ENCODE results near the gene OPCML.
A peak's percentile ranks its signal among the peaks of the same experiment; 100 is the strongest.

OPCML gene

DNA sequence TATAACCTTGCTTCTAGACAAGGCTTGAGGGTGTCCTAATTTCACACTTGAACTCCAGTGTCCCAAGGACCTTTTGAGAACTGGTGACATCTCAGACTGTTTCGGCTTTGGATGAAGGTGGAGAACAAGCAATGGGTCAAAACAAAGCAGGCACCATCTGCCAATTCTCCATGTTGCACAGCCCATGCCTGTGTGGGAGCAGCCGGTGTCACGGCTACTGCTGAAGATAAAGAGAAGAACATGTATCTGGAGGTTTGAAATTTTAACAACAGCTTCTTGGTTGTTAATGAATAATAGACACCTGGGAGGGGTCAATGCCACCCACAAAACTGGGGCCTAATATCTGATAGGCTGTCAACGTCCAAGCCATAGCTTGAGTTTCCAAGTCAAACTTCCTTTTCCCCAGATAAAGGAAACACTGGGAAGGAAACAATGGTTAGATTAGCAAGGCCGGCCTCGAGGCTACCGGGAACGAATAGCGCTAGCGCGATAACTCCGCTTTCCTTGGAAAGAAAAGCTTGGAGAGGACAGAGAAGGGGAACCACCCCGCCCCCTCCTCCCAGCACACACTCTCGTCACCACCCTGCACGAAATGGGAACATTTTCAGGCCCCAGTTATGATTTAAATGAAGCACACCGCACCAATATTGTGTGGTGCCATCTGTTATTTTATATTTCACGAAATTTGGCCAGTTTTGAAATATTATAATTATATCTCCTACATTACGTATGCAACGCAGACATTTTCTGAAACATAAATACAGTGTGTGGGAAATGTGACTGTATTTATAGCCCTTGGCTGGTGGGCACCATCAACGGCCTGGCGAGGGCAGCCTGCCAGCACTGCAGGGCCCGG, 21.8 kb upstream of the OPCML start:
- Histone ChIP-seq H3K27me3 (ENCODE audit: insufficient read depth, low read length) (no peaks in the 10 kb centered on the region), H2AFZ (ENCODE audit: low read depth, low read length) (no peak overlapping the region), H3K9me3 (ENCODE audit: low read length) (no peaks in the 10 kb centered on the region), H3K36me3 (ENCODE audit: insufficient read depth, low read length) (no peaks in the 10 kb centered on the region), H3K4me3 (ENCODE audit: low read length) (no peak overlapping the region), H3K4me1 (ENCODE audit: insufficient read depth, low read length) (peaks cover 11% of the 10 kb centered on the region)

DNA sequence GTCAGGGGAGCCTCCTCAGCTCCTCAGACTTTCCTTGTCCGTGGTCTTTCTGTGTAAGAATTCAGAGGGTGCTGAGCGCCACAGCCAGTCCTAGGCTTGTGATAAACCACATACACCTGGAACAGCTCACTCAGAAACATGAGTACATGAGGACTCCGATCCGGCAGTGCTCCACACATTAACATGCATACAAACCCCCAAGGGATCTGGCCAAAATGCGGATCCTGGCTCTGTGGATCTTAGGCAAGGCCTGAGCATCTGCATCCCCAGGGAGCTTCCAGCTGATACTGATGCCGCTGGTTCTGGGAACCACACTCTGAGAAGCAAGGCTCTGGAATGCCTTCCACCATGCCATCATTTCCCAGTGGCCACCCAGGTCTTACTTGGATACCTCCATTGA, 20.6 kb upstream of the OPCML start:
- peaks cover 11% of the 10 kb centered on the region for H3K4me1 ChIP-seq (ENCODE audit: insufficient read depth, low read length)
- H2AFZ ChIP-seq (ENCODE audit: low read depth, low read length), result no peak overlapping the region
- no peaks in the 10 kb centered on the region for H3K9me3 ChIP-seq (ENCODE audit: low read length)
- no peaks in the 10 kb centered on the region for H3K27me3 ChIP-seq (ENCODE audit: insufficient read depth, low read length)
- no peak overlapping the region for H3K4me3 ChIP-seq (ENCODE audit: low read length)
- H3K36me3 ChIP-seq (ENCODE audit: insufficient read depth, low read length), result no peaks in the 10 kb centered on the region

DNA sequence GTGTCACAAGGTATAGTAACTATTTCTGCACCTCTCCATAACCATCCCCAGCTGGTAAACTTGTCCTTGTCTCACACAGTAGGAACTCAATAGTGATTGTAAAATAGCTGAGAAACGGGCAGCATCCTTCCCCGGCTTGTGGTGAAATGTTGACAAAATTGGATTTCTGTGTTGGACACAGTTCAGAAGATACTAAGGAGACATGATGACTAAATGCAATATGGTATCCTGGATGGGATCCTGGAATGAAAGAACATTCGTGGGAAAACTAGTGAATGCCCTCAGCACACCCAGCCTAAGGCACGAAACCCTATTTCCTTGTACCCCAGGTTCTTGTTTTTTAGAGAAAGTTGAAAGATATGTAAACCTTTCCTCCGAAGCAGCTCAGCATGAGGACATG, 18.8 kb upstream of the OPCML start:
- Histone ChIP-seq H3K27me3 (ENCODE audit: insufficient read depth, low read length) (no peaks in the 10 kb centered on the region), H3K36me3 (ENCODE audit: insufficient read depth, low read length) (no peaks in the 10 kb centered on the region), H2AFZ (ENCODE audit: low read depth, low read length) (no peak overlapping the region), H3K9me3 (ENCODE audit: low read length) (no peaks in the 10 kb centered on the region), H3K4me3 (ENCODE audit: low read length) (no peak overlapping the region), H3K4me1 (ENCODE audit: insufficient read depth, low read length) (peaks cover 11% of the 10 kb centered on the region)

DNA sequence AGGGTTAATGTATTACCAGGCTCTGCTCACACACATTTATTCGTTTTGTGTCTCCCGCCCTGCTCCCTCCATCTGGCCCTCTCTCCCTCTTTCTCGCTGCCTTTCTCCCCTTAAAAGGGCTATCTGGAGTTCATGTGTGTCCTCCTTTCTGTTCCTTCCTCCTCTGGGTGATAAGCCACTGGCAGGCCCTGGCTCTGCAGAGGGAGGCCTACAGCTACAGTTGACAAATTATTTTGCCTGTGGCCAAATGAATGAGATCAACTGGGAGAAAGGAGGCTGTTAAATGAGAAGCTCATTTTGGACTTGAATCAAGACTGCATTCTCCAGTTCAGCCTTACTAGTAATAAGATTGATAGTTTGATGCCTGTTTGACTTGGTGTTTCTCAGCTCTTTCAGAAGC, 17.5 kb upstream of the OPCML start:
- Histone ChIP-seq H3K27me3 (ENCODE audit: insufficient read depth, low read length) (no peaks in the 10 kb centered on the region), H3K36me3 (ENCODE audit: insufficient read depth, low read length) (no peaks in the 10 kb centered on the region), H2AFZ (ENCODE audit: low read depth, low read length) (no peak overlapping the region), H3K9me3 (ENCODE audit: low read length) (no peaks in the 10 kb centered on the region), H3K4me3 (ENCODE audit: low read length) (no peak overlapping the region), H3K4me1 (ENCODE audit: insufficient read depth, low read length) (peaks cover 10% of the 10 kb centered on the region)

DNA sequence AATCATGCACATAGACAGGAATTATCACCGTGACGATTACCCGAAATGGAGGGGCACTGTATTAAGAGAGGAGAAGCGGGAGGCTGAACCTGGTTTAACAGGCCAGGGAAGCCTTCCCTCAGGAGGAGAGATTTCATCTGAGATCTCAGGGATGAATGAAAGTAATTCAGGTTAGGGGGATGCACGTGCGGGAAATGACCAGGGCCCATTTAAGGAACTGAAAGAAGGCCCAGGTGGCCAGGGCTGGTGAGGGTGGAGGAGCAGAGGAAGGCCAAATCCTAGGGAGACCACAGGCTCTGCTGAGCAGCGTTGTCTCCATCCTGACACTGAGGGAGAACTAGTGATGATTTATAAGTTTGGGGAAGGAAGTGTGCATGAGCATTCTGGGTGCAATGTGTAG, 16.3 kb upstream of the OPCML start:
- Histone ChIP-seq H3K27me3 (ENCODE audit: insufficient read depth, low read length) (no peaks in the 10 kb centered on the region), H3K36me3 (ENCODE audit: insufficient read depth, low read length) (no peaks in the 10 kb centered on the region), H3K4me1 (ENCODE audit: insufficient read depth, low read length) (peaks cover 8% of the 10 kb centered on the region), H3K4me3 (ENCODE audit: low read length) (no peak overlapping the region), H2AFZ (ENCODE audit: low read depth, low read length) (no peak overlapping the region), H3K9me3 (ENCODE audit: low read length) (no peaks in the 10 kb centered on the region)

DNA sequence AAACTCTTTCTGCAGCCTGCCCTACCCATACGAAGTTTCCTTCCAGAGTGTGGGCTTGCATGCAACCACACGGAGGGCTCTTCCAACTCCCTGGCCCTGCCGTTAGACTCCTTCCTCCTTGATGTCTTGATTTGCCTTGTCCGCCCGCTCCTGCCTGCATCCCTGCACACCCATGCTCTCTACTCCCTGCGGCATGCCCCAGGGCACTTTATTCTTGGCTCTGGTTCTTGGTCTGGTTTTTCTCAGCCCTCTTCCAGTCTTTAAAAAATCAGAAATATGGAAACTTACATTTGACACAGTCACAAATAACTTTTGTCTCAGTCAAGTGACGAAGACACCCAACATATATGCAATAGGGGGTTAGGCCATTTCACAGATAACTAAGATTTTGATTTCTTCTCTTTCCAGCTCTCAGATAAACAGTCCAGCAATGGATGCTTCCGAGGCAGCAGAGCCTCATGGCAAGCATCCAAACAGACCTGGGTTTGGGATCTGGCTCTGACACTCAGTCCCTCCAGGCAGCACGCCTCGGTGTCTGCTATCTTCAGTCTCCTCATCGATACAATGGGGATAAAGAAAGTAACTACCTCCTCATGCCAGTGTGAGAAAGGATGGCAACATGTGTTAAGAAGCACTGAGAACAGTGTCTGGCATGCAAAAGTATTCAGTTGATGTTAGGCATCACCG, 15.7 kb upstream of the OPCML start:
- Histone ChIP-seq H3K4me1 (ENCODE audit: insufficient read depth, low read length) (peaks cover 8% of the 10 kb centered on the region), H2AFZ (ENCODE audit: low read depth, low read length) (no peak overlapping the region), H3K4me3 (ENCODE audit: low read length) (no peak overlapping the region), H3K9me3 (ENCODE audit: low read length) (no peaks in the 10 kb centered on the region), H3K27me3 (ENCODE audit: insufficient read depth, low read length) (no peaks in the 10 kb centered on the region), H3K36me3 (ENCODE audit: insufficient read depth, low read length) (no peaks in the 10 kb centered on the region)

DNA sequence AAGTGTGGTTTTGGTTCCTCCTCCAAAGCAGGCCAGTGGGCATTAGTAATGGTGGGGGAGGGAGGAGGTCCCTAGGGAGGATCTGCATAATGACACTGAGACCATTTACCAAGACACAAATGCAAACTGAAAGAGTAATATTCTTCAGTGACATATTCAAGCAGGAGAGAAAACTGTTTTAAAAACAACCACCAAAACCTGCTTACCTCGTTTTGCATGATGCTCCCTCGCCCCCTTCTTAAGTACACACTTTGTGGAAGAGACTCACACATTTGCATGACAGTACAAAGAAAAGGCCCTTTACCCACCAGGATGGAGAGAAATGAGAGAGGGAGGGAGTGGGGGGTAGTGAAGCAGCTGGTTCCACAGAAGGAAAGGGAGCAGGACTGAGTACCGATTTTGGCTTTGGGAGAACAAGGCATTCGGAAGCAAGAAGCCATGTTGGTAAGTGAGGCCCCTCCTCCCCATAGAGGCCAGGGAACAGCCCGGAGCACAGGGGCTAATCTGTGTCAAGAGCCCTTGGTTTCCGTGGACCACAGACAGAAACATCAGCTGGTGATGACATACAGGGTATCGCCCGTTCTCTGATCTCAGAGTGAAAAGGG, 13.0 kb upstream of the OPCML start:
- Histone ChIP-seq H3K4me3 (ENCODE audit: low read length) (no peak overlapping the region), H3K36me3 (ENCODE audit: insufficient read depth, low read length) (no peaks in the 10 kb centered on the region), H2AFZ (ENCODE audit: low read depth, low read length) (no peak overlapping the region), H3K9me3 (ENCODE audit: low read length) (no peaks in the 10 kb centered on the region), H3K27me3 (ENCODE audit: insufficient read depth, low read length) (no peaks in the 10 kb centered on the region), H3K4me1 (ENCODE audit: insufficient read depth, low read length) (peaks cover 27% of the 10 kb centered on the region)

DNA sequence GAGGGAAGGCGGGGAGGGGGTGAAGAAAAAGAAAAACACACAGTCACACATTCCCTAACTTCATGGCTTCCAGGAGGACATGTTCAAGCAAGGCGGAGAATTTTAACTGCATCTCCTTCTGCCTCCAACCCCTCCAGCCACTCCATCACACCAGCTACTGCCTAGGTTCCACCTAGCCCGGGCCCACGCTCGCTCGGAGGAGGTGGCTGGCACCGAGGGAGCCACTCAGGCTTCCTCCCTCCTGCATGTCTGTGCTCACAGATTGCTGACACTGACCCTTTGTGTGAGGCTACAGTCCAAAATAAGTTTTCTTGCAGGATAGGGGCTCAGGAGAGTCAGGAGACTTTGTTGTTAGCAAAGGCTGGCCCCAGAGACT, 9.4 kb upstream of the OPCML start:
- H3K4me3 ChIP-seq (ENCODE audit: low read length), result peak overlapping the region; percentile 29
- peaks cover 36% of the 10 kb centered on the region for H3K4me1 ChIP-seq (ENCODE audit: insufficient read depth, low read length)
- H3K36me3 ChIP-seq (ENCODE audit: insufficient read depth, low read length), result no peaks in the 10 kb centered on the region
- no peaks in the 10 kb centered on the region for H3K27me3 ChIP-seq (ENCODE audit: insufficient read depth, low read length)
- H2AFZ ChIP-seq (ENCODE audit: low read depth, low read length), result peak overlapping the region; percentile 75
- H3K9me3 ChIP-seq (ENCODE audit: low read length), result no peaks in the 10 kb centered on the region

DNA sequence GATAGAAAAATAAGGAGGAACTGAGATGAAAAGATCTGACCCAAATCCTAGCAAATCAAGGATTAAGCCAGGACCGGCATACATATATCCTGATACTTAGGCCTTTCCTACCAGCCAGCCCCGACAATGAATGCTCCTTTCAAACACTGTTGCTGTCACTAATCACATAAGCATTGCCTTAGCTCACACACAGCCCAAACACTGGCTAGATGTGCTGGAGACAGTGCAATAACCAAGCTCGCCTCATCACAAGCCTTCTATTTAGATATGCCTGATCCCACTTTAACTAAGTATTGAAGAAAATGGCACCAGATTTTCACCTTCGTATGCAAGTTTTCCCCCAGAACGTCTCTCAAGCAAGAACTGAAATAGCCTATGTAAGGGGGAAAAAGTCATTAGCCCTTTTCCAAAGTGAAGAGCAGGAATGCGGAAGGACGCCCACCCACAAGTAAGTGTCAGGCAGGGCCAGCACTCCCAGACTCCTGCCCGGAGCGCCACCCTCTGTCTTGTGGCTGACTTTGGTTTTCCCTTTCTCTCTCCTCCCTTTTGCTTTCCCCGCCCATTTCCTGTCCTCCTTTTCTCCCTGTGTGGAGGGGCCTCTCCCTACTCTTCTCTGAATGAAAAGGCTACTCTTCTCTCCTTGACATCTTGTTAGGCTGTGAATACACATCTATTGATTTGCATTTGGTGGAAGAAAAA, 8.9 kb upstream of the OPCML start:
- H3K36me3 ChIP-seq (ENCODE audit: insufficient read depth, low read length), result no peaks in the 10 kb centered on the region
- H3K4me3 ChIP-seq (ENCODE audit: low read length), result peak overlapping the region; percentile 29
- H3K9me3 ChIP-seq (ENCODE audit: low read length), result no peaks in the 10 kb centered on the region

DNA sequence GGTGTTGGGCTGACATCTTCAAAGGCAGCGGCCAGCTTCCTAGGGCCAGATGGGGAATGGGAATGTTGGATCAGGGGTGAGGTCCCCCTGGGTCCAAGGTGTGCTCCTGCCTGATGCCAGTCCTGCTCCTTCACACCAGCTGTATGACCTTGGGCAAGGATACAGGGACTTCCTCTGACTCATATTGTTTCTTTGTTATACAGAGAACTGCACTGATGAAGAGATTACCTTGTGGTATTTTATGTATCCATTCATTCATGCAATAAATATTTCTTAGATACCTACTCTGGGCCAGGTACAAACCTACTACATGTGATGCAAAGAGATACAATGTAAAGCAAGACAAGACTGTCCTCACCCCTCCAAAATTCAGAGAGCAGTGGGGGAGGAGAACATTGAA, 3.9 kb upstream of the OPCML start:
- Histone ChIP-seq H3K4me1 (ENCODE audit: insufficient read depth, low read length) (peaks cover 28% of the 10 kb centered on the region), H3K36me3 (ENCODE audit: insufficient read depth, low read length) (no peaks in the 10 kb centered on the region), H2AFZ (ENCODE audit: low read depth, low read length) (no peak overlapping the region), H3K9me3 (ENCODE audit: low read length) (no peaks in the 10 kb centered on the region), H3K4me3 (ENCODE audit: low read length) (no peak overlapping the region), H3K27me3 (ENCODE audit: insufficient read depth, low read length) (no peaks in the 10 kb centered on the region)

More for the DNA sequence above, 8.9 kb upstream of the OPCML start:
- no peaks in the 10 kb centered on the region for H3K27me3 ChIP-seq (ENCODE audit: insufficient read depth, low read length)
- peaks cover 36% of the 10 kb centered on the region for H3K4me1 ChIP-seq (ENCODE audit: insufficient read depth, low read length)
- H2AFZ ChIP-seq (ENCODE audit: low read depth, low read length), result peak overlapping the region; percentile 75

DNA sequence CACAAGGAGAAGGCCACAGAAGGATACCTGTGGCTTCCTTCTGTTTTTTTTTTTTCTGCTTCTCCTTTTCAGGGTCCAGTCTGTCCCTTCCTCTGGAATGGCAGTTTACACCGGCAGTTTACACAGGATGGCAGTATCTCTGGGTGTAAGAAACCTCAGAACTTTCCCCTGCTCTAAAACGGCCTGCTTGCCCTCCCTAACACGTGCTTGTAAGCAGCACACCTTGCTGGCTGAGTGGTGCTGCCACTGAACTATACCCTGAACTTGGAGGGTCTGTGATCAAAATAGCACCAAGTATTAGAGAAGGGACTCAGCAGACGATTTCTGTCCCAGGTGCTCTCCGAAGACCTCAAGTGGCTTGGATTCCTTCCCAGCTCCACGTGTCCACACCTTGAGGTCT, 904 bp upstream of the OPCML start:
- H3K9me3 ChIP-seq (ENCODE audit: low read length), result no peaks in the 10 kb centered on the region
- H2AFZ ChIP-seq (ENCODE audit: low read depth, low read length), result no peak overlapping the region
- peaks cover 11% of the 10 kb centered on the region for H3K4me1 ChIP-seq (ENCODE audit: insufficient read depth, low read length)
- H3K36me3 ChIP-seq (ENCODE audit: insufficient read depth, low read length), result no peaks in the 10 kb centered on the region
- no peak overlapping the region for H3K4me3 ChIP-seq (ENCODE audit: low read length)
- no peaks in the 10 kb centered on the region for H3K27me3 ChIP-seq (ENCODE audit: insufficient read depth, low read length)

DNA sequence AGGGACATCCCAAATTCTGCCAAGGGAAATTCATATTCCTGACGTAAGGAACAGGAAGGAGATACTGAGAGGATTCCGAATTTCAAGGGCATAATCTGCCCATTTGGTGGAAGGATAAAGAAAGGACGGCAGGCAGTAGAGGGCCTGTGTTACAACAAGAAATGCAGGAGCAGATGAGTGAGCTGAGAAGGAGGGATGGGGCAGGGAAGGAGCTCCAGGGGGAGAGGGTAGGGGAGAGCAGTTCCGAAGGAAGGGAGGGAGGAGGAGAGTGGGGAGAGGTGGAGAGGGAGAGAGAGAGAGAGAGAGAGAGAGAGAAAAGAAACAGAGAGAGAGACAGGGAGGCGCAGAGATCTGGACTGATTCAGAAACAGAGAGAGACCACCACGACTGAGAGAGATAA, 843 bp downstream of the OPCML start:
- H3K9me3 ChIP-seq (ENCODE audit: low read length), result no peaks in the 10 kb centered on the region
- H3K4me3 ChIP-seq (ENCODE audit: low read length), result no peak overlapping the region
- no peaks in the 10 kb centered on the region for H3K36me3 ChIP-seq (ENCODE audit: insufficient read depth, low read length)
- H2AFZ ChIP-seq (ENCODE audit: low read depth, low read length), result no peak overlapping the region
- peaks cover 11% of the 10 kb centered on the region for H3K4me1 ChIP-seq (ENCODE audit: insufficient read depth, low read length)
- H3K27me3 ChIP-seq (ENCODE audit: insufficient read depth, low read length), result no peaks in the 10 kb centered on the region

DNA sequence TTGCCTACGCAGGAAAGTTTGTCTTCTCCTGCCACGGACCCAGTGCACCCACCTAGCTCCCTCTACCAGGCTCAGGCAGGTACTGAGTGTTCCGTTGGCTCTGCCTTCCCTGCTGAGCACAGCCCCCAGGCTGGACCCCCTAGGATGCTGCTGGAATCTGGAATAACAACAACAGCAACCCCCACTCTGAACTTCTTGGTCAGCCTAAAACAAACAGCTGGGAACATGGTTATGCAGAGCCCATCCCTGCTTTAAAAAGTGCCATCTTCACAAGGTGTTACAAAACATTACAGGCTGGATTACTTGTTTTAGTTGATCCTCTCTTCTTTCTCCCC, 1.8 kb downstream of the OPCML start:
- no peaks in the 10 kb centered on the region for H3K9me3 ChIP-seq (ENCODE audit: low read length)
- no peak overlapping the region for H3K4me3 ChIP-seq (ENCODE audit: low read length)
- H3K27me3 ChIP-seq (ENCODE audit: insufficient read depth, low read length), result no peaks in the 10 kb centered on the region
- H2AFZ ChIP-seq (ENCODE audit: low read depth, low read length), result no peak overlapping the region
- peaks cover 11% of the 10 kb centered on the region for H3K4me1 ChIP-seq (ENCODE audit: insufficient read depth, low read length)
- H3K36me3 ChIP-seq (ENCODE audit: insufficient read depth, low read length), result no peaks in the 10 kb centered on the region

Measured in neuron (in vitro differentiated cells).